ENCODE data around the gene TBXAS1. TPM values are rescaled to one million over a fixed set of nuclear protein-coding genes. Genes with fewer than 3 reads are reported as not detected.

TBXAS1 gene
- total RNA-seq, 1 donor from 2014 or later: 20.0 TPM

GRCh38 chr7:140068033-140068432 is 239.0 kb downstream of the TBXAS1 start:
- no peak for TF ChIP-seq CTCF (conservative IDR thresholded peaks at IDR 0.05; ENCODE audit: low read depth, low read length)
- DNase-seq (ENCODE audit: low read depth): no peak

DNA sequence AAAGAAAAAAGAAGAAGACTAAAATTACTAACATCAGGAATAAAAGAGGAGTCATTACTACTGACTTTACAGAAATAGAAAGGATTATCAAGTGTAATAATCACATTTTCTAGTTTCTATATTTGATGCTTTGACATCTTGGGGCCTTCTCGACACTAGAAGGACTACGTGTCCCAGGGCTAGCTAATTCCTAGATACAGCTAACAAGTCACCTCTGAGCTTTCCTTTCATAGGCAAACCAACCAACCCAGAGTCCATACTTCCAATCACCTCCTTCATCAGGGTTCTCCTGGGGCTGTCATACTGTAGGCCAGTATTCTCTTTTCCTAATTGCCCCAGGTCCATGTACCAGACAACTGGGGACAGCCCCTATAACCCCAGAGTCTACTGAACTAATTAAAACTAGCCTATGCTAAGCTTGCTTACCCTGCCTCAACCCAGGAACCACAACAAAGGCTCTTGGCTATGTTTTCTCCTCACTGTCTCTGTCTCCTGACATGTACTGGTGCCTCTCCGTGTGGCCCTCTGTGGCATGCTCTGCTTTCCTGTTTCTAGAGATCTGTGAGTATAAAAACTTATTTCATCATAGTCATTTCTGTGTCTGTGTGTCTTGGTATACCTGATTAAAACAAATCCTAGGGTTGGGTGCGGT is 240.4 kb downstream of the TBXAS1 start:
- H3K4me3 ChIP-seq (ENCODE audit: low read depth, low read length): no peak overlapping the region
- no peak for TF ChIP-seq CTCF (conservative IDR thresholded peaks at IDR 0.05; ENCODE audit: low read depth, low read length)
- DNase-seq (ENCODE audit: low read depth): no peak

More at GRCh38 chr7:140068033-140068432, 239.0 kb downstream of the TBXAS1 start:
- no peak overlapping the region for H3K4me3 ChIP-seq (ENCODE audit: low read depth, low read length)

Other genes with a start within 250 kb of the TBXAS1 start
- gene HIPK2, start 51.3 kb upstream of the TBXAS1 start, total RNA-seq: 45.1 and 46.4 TPM in 2 replicates
- gene PARP12, start 233.7 kb downstream of the TBXAS1 start, total RNA-seq: 20.9 and 35.4 TPM in 2 replicates